ENCODE data around the gene TBX19.

The TBX19 gene

DNA sequence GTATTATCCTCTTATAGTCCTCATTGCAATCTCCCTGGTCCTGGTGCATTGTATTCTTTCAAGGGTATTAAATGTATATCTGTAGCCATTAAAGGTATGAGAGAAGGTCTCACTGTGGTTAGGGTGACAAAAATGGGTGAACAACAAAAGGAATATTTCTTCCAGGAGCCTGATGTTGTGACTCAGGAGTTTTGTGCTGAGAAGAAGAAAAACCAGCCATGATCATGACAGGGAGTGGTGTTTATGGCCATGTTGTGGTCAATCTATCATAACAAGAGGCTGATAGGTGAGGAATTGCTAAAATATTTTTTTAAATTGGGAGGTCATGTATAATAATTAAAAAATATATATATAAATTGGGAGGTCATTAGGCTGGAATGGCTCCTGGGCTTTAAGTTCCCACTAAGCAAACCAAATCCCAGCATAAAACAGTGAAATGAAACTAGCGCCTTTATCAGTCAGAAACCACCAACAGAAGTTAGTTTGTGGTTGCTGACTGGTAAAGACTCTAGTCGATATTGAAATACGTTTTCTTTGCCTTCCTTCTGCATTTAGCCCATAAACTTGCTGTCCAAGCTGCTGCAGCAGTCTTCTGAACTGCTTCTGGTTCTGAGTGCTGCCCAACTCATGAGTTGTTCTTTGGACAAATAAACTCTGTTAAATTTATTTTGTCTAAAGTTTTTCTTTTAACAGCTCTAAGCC, 60.3 kb downstream of the TBX19 start:
- TF ChIP-seq, protein P1, sequence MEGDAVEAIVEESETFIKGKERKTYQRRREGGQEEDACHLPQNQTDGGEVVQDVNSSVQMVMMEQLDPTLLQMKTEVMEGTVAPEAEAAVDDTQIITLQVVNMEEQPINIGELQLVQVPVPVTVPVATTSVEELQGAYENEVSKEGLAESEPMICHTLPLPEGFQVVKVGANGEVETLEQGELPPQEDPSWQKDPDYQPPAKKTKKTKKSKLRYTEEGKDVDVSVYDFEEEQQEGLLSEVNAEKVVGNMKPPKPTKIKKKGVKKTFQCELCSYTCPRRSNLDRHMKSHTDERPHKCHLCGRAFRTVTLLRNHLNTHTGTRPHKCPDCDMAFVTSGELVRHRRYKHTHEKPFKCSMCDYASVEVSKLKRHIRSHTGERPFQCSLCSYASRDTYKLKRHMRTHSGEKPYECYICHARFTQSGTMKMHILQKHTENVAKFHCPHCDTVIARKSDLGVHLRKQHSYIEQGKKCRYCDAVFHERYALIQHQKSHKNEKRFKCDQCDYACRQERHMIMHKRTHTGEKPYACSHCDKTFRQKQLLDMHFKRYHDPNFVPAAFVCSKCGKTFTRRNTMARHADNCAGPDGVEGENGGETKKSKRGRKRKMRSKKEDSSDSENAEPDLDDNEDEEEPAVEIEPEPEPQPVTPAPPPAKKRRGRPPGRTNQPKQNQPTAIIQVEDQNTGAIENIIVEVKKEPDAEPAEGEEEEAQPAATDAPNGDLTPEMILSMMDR (IDR thresholded peaks at IDR 0.05), result no peak

DNA sequence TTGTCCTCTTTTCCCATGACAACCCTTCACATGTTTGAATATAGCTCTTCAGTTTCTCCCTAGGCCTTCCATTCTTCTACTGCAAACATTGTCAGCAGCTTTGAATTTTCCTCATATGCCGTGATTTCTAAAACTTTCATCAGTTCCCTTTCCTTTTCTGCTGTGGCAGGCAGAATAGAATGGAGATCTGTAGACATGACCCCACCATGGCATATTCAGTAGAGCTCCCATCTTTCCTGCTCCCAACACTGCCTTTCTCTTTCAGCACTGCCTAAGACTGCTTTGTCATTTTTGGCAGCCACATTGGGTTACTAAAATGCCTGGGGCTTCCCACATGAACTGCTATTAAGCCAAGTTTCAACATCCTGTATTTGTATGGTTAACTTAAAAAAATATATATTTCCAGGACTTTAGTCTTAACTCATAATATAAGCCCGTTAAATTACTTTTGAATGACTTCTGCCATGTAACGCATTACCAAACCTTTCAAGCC, 60.9 kb downstream of the TBX19 start:
- TF ChIP-seq, protein P1 (IDR thresholded peaks at IDR 0.05), result no peak

DNA sequence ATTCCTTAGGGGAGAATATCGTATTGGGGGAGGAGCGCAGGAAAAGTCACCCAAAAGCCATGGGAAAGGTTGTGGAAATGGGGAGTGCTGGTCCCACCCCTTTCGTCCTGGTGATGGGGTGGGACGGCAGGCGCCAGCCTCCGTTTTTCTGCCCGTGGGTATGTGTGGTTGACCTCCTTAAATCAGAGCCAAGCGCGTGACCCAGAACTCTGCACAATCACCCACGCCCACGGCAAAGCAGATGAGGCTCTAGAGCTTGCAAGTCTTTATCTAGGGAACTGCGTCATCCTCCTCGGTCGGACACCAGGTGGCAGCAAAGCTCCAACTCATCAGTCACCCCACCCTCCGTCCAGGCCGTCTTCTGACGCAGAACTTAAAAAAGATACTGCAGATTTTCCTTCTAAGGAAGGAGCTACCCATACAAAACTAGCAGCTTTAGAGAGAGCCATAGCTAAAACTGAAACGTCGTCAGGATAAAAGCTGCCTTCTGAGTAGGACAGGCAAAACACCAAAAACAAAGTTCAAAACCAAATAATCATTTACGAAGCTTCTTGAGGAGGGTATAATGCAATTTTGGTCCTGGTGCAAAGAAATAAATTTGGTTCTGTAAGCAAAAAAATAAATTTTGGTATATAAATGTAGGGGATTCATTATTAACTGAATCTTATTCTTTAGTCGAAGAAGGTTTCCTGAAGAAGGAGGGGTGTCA, 62.0 kb downstream of the TBX19 start:
- TF ChIP-seq, protein P1 (IDR thresholded peaks at IDR 0.05), result peak; percentile 84

DNA sequence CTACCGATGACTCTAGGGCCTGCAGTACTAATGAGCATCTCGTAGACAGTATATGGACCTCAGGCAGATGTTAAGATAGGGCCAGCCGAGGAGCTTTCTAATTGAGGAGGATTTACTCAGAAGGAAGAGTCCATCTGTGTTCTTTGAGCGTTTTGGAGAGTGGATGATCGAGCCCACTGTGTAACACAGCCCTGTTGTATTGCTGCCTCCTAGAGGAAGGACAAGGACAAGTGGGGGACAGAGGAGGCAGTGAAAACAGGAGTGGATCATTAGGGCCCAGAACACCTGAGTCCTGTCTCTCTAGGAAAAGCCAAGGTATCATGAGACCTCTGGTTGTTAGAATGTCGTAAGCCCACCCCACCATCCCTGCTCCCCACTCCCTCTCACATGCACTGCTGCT, 62.9 kb downstream of the TBX19 start:
- TF ChIP-seq, protein P1 (IDR thresholded peaks at IDR 0.05), result peak; percentile 34; the same call in 1 of the 2 replicates

DNA sequence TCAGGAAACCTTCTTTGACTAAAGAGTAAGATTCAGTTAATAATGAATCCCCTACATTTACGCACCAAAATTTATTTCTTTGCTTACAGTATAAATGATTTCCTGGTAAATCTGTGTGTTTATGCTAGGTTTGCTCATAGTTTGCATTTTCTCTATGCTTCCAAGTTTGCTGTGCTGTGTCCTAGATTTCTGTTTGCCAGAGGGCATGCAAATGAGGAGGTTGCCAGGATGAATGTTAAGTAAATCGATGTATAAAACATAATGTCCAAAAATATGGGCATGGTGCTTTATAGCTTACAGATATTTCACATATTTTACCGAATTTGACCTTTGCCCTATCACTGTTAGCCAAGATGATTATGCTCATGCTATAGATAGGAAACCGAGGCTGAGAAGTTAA, 63.8 kb downstream of the TBX19 start:
- TF ChIP-seq, protein P1 (IDR thresholded peaks at IDR 0.05), result no peak

DNA sequence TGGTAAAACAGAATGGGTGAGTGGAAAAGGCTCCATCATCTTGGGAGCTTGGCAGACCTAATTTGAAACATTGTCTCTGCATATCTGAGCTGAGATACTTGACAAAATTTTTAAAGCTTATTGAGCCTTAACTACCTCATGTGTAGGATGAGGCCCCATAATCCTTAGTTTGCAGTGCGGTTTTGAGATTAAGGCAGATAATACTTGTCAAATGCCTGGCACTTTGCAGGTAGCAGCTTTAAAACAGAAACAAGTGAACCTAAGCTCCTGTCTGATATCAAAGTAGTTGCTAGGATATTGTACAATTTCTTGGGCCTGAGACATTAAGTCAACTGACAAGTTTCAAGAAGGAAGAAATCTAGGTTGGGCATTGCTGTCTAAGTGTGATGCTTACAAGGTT, 65.3 kb downstream of the TBX19 start:
- TF ChIP-seq, protein P1 (IDR thresholded peaks at IDR 0.05), result no peak

DNA sequence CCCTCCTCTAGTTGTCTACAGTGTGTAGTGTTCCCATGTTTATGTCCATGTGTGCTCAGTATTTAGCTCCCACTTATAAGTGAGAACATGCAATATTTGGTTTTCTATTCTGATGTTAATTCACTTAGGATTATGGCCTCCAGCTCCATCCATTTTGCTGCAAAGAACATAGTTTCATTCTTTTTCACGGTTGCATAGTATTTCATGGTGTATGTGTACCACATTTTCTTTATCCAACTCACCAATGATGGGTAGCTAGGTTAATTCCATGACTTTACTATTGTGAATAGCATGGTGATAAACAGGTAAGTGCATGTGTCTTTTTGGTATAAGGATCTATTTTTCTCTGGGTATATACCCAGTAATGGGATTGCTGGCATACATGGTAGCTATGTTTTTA, 67.0 kb downstream of the TBX19 start:
- TF ChIP-seq, protein P1 (IDR thresholded peaks at IDR 0.05), result no peak
